ENCODE measurements around the gene OR1D2.
"Not testable (repeated sequence)": the region's sequence is repeated elsewhere in the genome, so short reads cannot be mapped to it uniquely, and the experiment has no call there.

OR1D2 gene

GRCh38 chr17:3104322-3104721 is at the start of gene OR1D2:
OR1D2 (minus strand) TSS chr17:3104422; CDS start chr17:3092996, 11,426 bp downstream.
- DNase-seq: no peak

GRCh38 chr17:3137494-3137893 is 33.3 kb upstream of the OR1D2 start:
- DNase-seq: not testable (repeated sequence)

- DNase-seq: no peak
Observed at GRCh38 chr17:3127451-3127850, 23.2 kb upstream of the OR1D2 start, which contains the start of gene OR1G1. OR1G1 (minus strand) TSS chr17:3127551; CDS start chr17:3127551, 0 bp downstream.

GRCh38 chr17:3073850-3074249 is 30.4 kb downstream of the OR1D2 start:
- not testable (repeated sequence) for DNase-seq

GRCh38 chr17:3065192-3065591 is 39.0 kb downstream of the OR1D2 start:
- DNase-seq: not testable (repeated sequence)

GRCh38 chr17:3063507-3063906 is 40.7 kb downstream of the OR1D2 start, which contains the start of gene OR1D5:
OR1D5 (minus strand) TSS chr17:3063607; CDS start chr17:3063607, 0 bp downstream.
- DNase-seq: not testable (repeated sequence)

- not testable (repeated sequence) for DNase-seq
Observed at GRCh38 chr17:3062824-3063377, 41.3 kb downstream of the OR1D2 start.

GRCh38 chr17:3054868-3055267 is 49.4 kb downstream of the OR1D2 start:
- DNase-seq: not testable (repeated sequence)

GRCh38 chr17:3049705-3050295 is 54.4 kb downstream of the OR1D2 start:
- DNase-seq: peak; percentile 21

GRCh38 chr17:3048727-3049471 is 55.3 kb downstream of the OR1D2 start:
- peak; percentile 90 for DNase-seq

GRCh38 chr17:3046753-3047152 is 57.5 kb downstream of the OR1D2 start:
- DNase-seq: no peak

GRCh38 chr17:3043737-3044365 is 60.4 kb downstream of the OR1D2 start:
- peak; percentile 34 for DNase-seq

- no peak for DNase-seq
Observed at GRCh38 chr17:3040882-3041281, 63.3 kb downstream of the OR1D2 start.

GRCh38 chr17:3039736-3040135 is 64.5 kb downstream of the OR1D2 start:
- DNase-seq: no peak

GRCh38 chr17:3038941-3039340 is 65.3 kb downstream of the OR1D2 start:
- DNase-seq: no peak
